Measurements from ENCODE around the gene CEBPZ. TPM values are rescaled to one million over a fixed set of nuclear protein-coding genes. Genes with fewer than 3 reads are reported as not detected.
"Not testable (repeated sequence)": the region's sequence is repeated elsewhere in the genome, so short reads cannot be mapped to it uniquely, and the experiment has no call there.

Gene CEBPZ
- total RNA-seq, 1 experiment from 2014 or later: 122 TPM

- in situ Hi-C loops (cut with HindIII; ENCODE audit: low pct_unique_long_range_greater_than_20kb, low sequenced_read_pairs); DNase-seq (ENCODE audit: low read depth, low spot score): not testable (repeated sequence)
These were observed 6.3 kb downstream of the CEBPZ start for GRCh38 chr2:37225129-37225528.

DNA sequence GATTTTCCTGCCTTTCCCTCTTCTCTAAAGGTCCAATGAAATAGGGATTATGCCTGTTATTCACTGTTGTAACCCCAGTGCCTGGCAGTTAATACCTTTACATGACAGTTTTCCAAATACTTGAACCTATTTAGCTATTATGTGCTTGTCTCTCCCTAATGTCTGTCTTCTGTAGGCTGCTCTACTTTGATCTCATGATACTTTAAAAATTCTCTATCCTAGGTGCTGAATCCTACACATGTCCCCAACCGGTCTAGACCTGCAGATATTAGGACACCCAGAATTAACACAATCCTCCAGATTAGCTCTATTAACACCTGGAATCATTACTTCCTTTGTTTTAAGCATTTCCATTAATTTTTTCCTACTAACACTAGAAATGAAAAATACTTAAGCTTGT is 7.3 kb downstream of the CEBPZ start:
- no peak for DNase-seq (ENCODE audit: low read depth, low spot score)
- in situ Hi-C loops (cut with HindIII; ENCODE audit: low pct_unique_long_range_greater_than_20kb, low sequenced_read_pairs): no loop called here

- no peak for DNase-seq (ENCODE audit: low read depth, low spot score)
These were observed 8.3 kb downstream of the CEBPZ start for GRCh38 chr2:37223131-37223530.

GRCh38 chr2:37219046-37219445 is 12.3 kb downstream of the CEBPZ start:
- in situ Hi-C loops (cut with HindIII; ENCODE audit: low pct_unique_long_range_greater_than_20kb, low sequenced_read_pairs): no loop called here
- DNase-seq (ENCODE audit: low read depth, low spot score): no peak

More at GRCh38 chr2:37223131-37223530, 8.3 kb downstream of the CEBPZ start:
- in situ Hi-C loops (cut with HindIII; ENCODE audit: low pct_unique_long_range_greater_than_20kb, low sequenced_read_pairs): no loop called here

DNA sequence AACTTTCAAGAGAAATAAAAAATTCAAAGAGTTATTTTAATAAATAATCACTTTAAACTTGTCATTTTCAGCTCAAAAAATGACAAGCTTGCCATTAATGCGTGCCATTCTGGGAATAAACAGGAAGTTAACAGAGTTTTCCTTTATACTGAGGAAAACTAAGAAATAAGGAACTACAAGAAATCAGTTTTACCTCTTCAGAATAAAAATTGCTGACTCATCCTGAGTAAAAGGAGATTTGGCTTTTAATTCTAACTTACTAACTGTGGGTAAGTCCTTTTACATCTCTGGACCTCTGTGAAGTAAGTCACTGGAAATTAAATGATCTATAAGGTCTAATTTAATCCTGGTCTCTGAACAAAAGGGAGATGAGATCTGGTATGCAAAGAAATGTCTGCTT is 16.1 kb downstream of the CEBPZ start:
- in situ Hi-C loops (cut with HindIII; ENCODE audit: low pct_unique_long_range_greater_than_20kb, low sequenced_read_pairs): no loop called here
- no peak for DNase-seq (ENCODE audit: low read depth, low spot score)

- no peak for DNase-seq (ENCODE audit: low read depth, low spot score)
- in situ Hi-C loops (cut with HindIII; ENCODE audit: low pct_unique_long_range_greater_than_20kb, low sequenced_read_pairs): no loop called here
These were observed 19.5 kb downstream of the CEBPZ start for GRCh38 chr2:37211939-37212338.

- DNase-seq (ENCODE audit: low read depth, low spot score): no peak
- in situ Hi-C loops (cut with HindIII; ENCODE audit: low pct_unique_long_range_greater_than_20kb, low sequenced_read_pairs): no loop called here
These were observed 20.2 kb downstream of the CEBPZ start for GRCh38 chr2:37211212-37211611.

- DNase-seq (ENCODE audit: low read depth, low spot score); in situ Hi-C loops (cut with HindIII; ENCODE audit: low pct_unique_long_range_greater_than_20kb, low sequenced_read_pairs): not testable (repeated sequence)
These were observed 24.6 kb downstream of the CEBPZ start for GRCh38 chr2:37206760-37207159.

DNA sequence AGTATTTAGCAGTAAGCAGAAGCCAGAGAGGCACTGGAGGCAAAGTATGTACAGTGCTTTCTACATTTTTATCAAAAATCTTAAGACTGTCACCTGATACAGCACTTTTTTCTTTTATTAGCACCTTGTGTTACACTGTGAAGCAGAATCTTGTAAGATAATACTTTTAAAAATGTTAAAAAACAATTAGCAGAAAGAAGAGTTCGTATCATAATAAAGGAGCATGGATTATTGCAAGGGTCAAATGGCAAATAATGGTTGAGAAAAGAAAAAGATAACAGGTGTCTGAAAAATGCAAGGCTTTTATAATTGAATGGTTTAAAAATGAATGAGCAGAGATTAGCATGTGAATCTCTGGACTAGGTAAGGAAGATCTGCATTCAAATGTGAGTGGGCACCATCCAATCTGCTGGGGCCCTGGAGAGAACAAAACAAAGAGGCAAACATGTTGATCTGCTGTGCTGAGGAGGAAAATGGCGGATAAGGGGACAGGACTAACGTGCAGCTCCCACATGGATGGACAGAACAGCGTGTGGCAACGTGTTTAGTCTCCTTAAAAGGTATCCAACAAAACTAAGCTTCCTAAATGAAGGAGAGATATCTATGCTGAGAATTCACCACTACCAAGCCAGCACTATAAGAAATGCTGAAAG is 25.6 kb downstream of the CEBPZ start:
- DNase-seq (ENCODE audit: low read depth, low spot score): no peak
- in situ Hi-C loops (cut with HindIII; ENCODE audit: low pct_unique_long_range_greater_than_20kb, low sequenced_read_pairs): no loop called here

DNA sequence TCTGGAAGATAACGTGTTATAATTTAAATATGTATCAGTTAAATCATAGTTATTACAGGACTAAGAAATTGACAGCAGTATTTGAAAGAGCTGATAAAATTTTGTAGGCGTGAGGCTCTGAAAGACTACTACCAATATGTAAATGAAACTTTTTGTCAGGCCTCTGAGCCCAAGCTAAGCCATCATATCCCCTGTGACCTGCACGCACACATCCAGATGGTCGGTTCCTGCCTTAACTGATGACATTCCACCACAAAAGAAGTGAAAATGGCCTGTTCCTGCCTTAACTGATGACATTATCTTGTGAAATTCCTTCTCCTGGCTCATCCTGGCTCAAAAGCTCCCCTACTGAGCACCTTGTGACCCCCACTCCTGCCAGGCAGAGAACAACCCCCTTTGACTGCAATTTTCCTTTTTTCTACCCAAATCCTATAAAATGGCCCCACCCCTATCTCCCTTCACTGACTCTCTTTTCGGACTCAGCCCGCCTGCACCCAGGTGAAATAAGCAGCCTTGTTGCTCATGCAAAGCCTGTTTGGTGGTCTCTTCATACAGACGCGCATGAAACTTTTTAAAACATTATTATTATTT is 26.2 kb downstream of the CEBPZ start:
- in situ Hi-C loops (cut with HindIII; ENCODE audit: low pct_unique_long_range_greater_than_20kb, low sequenced_read_pairs): not testable (repeated sequence)

DNA sequence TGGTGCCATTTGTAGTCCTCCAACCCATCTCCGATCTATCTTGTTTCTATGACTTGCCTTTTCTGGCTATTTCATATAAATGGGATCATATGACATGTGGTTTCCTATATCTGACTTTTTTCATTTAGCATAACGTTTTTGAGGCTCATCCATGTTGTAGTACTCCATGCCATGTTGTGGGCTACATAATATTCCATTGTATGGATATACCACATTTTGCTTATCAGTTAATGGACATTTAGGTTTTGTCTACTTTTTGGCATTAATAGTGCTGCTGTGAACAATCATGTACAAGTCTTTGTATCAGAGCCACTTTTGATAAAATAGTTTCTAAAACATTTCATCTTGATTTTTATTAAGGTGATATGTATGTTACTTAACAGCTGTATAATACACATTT is 27.7 kb downstream of the CEBPZ start:
- in situ Hi-C loops (cut with HindIII; ENCODE audit: low pct_unique_long_range_greater_than_20kb, low sequenced_read_pairs): no loop called here
- no peak for DNase-seq (ENCODE audit: low read depth, low spot score)

More for the DNA sequence above, 26.2 kb downstream of the CEBPZ start:
- not testable (repeated sequence) for DNase-seq (ENCODE audit: low read depth, low spot score)

GRCh38 chr2:37201766-37202165 is 29.6 kb downstream of the CEBPZ start:
- in situ Hi-C loops (cut with HindIII; ENCODE audit: low pct_unique_long_range_greater_than_20kb, low sequenced_read_pairs): no loop called here
- DNase-seq (ENCODE audit: low read depth, low spot score): peak; percentile 28

DNA sequence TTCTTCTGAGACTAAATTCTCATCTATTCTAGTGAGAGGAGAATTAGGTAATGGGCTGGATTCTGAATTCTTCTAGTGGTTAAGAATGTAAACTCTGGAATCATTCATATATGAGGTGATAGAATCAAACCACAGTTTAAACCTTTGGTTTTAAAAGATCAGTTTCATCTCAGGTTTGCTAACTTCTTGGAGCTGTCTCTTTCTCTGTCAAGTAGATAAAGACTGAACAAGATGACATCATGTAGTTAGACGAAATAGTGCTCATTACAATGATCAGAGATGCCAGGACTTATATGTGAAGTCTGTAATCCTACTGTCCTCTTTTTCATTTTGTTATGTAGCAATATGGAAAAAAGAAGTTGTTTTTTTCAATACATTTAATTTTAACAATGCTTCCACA is 30.2 kb downstream of the CEBPZ start:
- no peak for DNase-seq (ENCODE audit: low read depth, low spot score)
- in situ Hi-C loops (cut with HindIII; ENCODE audit: low pct_unique_long_range_greater_than_20kb, low sequenced_read_pairs): no loop called here

- no peak for DNase-seq (ENCODE audit: low read depth, low spot score)
- in situ Hi-C loops (cut with HindIII; ENCODE audit: low pct_unique_long_range_greater_than_20kb, low sequenced_read_pairs): no loop called here
These were observed 32.7 kb downstream of the CEBPZ start for GRCh38 chr2:37198681-37199065.

DNA sequence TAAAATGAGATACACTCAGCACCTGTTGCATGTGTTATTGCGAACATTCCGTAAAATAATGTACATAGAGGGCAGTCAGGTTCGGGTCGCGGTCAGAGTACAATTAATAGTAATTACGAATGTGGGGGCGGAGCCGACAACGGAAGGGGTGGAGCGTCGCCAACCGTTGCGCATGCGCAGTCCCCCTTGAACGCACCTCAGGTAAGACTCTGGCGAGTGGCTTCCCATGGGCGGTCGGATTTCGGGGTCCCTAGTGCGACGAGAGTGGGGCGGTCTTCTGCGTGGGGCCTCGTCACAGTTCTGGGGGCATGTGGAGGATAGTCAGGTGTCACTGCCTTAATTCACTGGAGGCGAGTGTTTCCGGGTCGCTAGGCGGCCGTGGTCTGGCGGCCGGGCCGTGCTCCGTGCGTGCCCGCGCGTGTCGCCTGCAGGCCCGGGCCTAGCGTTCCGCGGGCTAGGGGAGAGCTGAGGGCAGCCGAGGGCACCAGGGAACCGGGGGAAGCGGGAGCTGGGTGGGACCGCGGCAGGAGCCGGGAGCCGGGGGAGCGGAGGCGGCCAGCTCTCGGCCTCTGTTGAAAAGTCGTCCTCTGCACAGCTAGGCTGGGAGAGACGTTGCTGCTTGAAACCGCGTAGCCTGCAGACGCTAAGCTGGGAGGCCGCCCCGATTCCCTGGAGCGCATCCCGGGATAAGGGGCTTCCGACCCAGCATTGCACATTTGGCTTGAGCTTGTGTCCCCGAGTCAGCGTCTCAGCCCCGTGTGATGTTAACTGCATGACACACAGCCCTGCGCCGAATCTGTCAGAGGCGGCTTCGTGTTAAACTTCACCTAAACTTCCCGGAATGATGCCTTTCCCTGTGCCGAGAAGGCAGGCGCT is 34.8 kb downstream of the CEBPZ start, which contains the start of gene CEBPZOS:
Gene CEBPZOS (plus strand): TSS at position 177 of the 876 bp plus-strand sequence. CDS start 3,209 bp downstream, outside the sequence.
- in situ Hi-C loops (cut with HindIII; ENCODE audit: low pct_unique_long_range_greater_than_20kb, low sequenced_read_pairs): no loop called here
- DNase-seq (ENCODE audit: low read depth, low spot score): peak; percentile 80

DNA sequence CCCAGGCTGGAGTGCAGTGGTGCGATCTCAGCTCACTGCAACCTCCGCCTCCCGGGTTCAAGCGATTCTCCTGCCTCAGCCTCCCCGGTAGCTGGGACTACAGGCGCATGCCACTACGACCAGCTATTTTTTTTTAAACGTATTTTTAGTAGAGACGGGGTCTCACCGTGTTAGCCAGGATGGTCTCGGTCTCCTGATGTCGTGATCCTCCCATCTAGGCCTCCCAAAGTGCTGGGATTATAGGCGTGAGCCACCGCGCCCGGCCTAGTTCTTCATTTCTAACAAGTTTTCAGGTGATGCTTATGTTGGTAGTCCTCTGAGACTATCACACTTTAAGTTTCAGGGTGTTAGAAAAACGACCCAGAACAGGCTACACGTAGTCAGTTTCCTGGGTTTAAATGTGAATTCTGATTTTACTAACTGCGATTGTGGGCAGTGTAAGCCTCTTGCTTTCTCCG is 35.5 kb downstream of the CEBPZ start:
- DNase-seq (ENCODE audit: low read depth, low spot score); in situ Hi-C loops (cut with HindIII; ENCODE audit: low pct_unique_long_range_greater_than_20kb, low sequenced_read_pairs): not testable (repeated sequence)

DNA sequence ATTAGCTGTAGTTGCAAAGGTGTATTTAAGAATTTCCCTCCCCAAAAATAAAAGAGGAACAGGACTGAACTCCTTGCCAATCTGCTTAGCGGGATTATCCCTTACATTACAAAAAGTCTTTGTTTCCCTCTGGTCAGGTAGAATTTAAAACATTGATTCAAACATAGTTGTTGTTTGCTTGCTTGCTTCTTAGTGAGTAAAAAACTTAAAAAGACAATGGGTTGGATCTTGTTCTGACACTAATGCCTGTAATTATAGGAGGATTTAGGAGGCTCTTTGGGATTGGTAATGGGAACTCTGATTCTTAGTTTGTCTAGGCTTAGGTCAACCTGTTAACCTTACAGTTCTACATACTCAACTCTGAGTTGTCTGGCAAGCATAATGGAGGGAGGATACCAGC is 38.8 kb downstream of the CEBPZ start:
- in situ Hi-C loops (cut with HindIII; ENCODE audit: low pct_unique_long_range_greater_than_20kb, low sequenced_read_pairs): no loop called here
- no peak for DNase-seq (ENCODE audit: low read depth, low spot score)

- in situ Hi-C loops (cut with HindIII; ENCODE audit: low pct_unique_long_range_greater_than_20kb, low sequenced_read_pairs): no loop called here
- DNase-seq (ENCODE audit: low read depth, low spot score): no peak
These were observed 39.6 kb downstream of the CEBPZ start for GRCh38 chr2:37191747-37192146.
